ENCODE measurements around the gene LYPD6.

The LYPD6 gene

GRCh38 chr2:149422337-149422990 is 92.1 kb downstream of the LYPD6 start:
- ChIA-PET POLR2A (interaction anchor here (1.3 kb wide), 1 partner anchor 45 kb away, joined by 3 read pairs; no protein-coding TSS in a partner anchor), CTCF (interaction anchor here (1.6 kb wide), 1 partner anchor 404 kb away, joined by 3 read pairs; no protein-coding TSS in a partner anchor)
- H3K27ac ChIP-seq (ENCODE audit: extremely low read depth, low read depth, low read length): no peak overlapping the region
- H3K4me3 ChIP-seq (ENCODE audit: low read depth, low read length): no peak overlapping the region
- H3K4me1 ChIP-seq (ENCODE audit: control insufficient read depth, insufficient read depth, low read length): no peaks in the 10 kb centered on the region
- peak; percentile 68 for TF ChIP-seq KLF9 (tag by site-specific recombination; IDR thresholded peaks at IDR 0.05; ENCODE audit: low read depth)
- TF ChIP-seq ZNF146 (tag by site-specific recombination; IDR thresholded peaks at IDR 0.05): no peak
- TF ChIP-seq ZNF114 (tag by site-specific recombination; IDR thresholded peaks at IDR 0.05): no peak
- 0 out of 2 replicates have a peak, but pooled peaks have one; percentile 21 for TF ChIP-seq PRDM1 (tag by site-specific recombination; IDR thresholded peaks at IDR 0.05)
- no peak for TF ChIP-seq ZNF830 (tag by site-specific recombination; IDR thresholded peaks at IDR 0.05; ENCODE audit: low read depth)
- no peak for TF ChIP-seq BCL11A (tag by site-specific recombination; IDR thresholded peaks at IDR 0.05; ENCODE audit: low read depth)
- no peak for TF ChIP-seq ZNF266 (tag by site-specific recombination; IDR thresholded peaks at IDR 0.05; ENCODE audit: low read depth)
- TF ChIP-seq, protein P1, sequence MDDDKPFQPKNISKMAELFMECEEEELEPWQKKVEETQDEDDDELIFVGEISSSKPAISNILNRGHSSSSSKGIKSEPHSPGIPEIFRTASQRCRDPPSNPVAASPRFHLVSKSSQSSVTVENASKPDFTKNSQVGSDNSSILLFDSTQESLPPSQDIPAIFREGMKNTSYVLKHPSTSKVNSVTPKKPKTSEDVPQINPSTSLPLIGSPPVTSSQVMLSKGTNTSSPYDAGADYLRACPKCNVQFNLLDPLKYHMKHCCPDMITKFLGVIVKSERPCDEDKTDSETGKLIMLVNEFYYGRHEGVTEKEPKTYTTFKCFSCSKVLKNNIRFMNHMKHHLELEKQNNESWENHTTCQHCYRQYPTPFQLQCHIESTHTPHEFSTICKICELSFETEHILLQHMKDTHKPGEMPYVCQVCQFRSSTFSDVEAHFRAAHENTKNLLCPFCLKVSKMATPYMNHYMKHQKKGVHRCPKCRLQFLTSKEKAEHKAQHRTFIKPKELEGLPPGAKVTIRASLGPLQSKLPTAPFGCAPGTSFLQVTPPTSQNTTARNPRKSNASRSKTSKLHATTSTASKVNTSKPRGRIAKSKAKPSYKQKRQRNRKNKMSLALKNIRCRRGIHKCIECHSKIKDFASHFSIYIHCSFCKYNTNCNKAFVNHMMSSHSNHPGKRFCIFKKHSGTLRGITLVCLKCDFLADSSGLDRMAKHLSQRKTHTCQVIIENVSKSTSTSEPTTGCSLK (tag by site-specific recombination; IDR thresholded peaks at IDR 0.05): no peak
- no peak for TF ChIP-seq ZNF837 (tag by site-specific recombination; IDR thresholded peaks at IDR 0.05)
- no peak for TF ChIP-seq ZNF362 (tag by site-specific recombination; IDR thresholded peaks at IDR 0.05)
- no peak for TF ChIP-seq MEIS1 (CRISPR knock-in tag; IDR thresholded peaks at IDR 0.05; ENCODE audit: borderline replicate concordance)
- no peak for TF ChIP-seq ZNF426 (tag by site-specific recombination; IDR thresholded peaks at IDR 0.05)
- no peak for TF ChIP-seq ZNF621 (tag by site-specific recombination; IDR thresholded peaks at IDR 0.05)
- TF ChIP-seq KLF1 (tag by site-specific recombination; IDR thresholded peaks at IDR 0.05): peak; percentile 70
- TF ChIP-seq ZFP69B (tag by site-specific recombination; IDR thresholded peaks at IDR 0.05): no peak
- TF ChIP-seq ZEB2 (tag by site-specific recombination; IDR thresholded peaks at IDR 0.05): no peak
- TF ChIP-seq ZNF624 (tag by site-specific recombination; IDR thresholded peaks at IDR 0.05): no peak
- no peak for TF ChIP-seq REPIN1 (tag by site-specific recombination; IDR thresholded peaks at IDR 0.05; ENCODE audit: low read depth)
- H3K9me3 ChIP-seq (ENCODE audit: control insufficient read depth, insufficient read depth, low read depth, low read length): no peaks in the 10 kb centered on the region
- H3K36me3 ChIP-seq (ENCODE audit: control insufficient read depth in 2 of 2, insufficient read depth in 1 of 2, low read length in 2 of 2): no peaks in the 10 kb centered on the region

DNA sequence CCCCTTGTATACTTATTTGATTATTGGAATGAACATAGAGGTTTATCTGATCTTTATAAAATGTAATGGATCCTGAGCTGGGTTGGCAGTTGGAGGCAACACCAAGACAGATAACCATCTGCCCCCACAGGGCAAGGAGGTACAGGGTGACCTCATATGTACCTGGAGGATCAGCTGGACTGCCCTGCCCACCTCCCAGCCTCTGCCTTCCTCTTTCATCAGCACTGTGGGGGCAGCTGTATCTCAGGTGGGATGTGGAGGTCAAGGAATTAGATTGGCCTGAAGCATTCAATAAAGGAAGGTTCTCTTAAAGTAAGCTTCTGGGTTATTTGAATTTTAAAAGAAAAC is 92.6 kb downstream of the LYPD6 start:
- Histone ChIP-seq H3K27ac (ENCODE audit: extremely low read depth, low read depth, low read length) (no peak overlapping the region), H3K36me3 (ENCODE audit: control insufficient read depth in 2 of 2, insufficient read depth in 1 of 2, low read length in 2 of 2) (no peaks in the 10 kb centered on the region), H3K9me3 (ENCODE audit: control insufficient read depth, insufficient read depth, low read depth, low read length) (no peaks in the 10 kb centered on the region), H3K4me1 (ENCODE audit: control insufficient read depth, insufficient read depth, low read length) (no peaks in the 10 kb centered on the region), H3K4me3 (ENCODE audit: low read depth, low read length) (no peak overlapping the region)
- ChIA-PET CTCF (interaction anchor here (1.3 to 1.7 kb wide), 3 partner anchors 110 to 405 kb away, joined by 3 to 11 read pairs (median 4); no protein-coding TSS in a partner anchor), POLR2A (interaction anchor here (1.3 kb wide), 1 partner anchor 44 kb away, joined by 3 read pairs; no protein-coding TSS in a partner anchor)
- 0 out of 2 replicates have a peak, but pooled peaks have one; percentile 9 for TF ChIP-seq ZFHX2 (tag by site-specific recombination; conservative IDR thresholded peaks at IDR 0.05)
- TF ChIP-seq EGR2 (tag by site-specific recombination; IDR thresholded peaks at IDR 0.05; ENCODE audit: low read depth): peak; percentile 37; the same call in 1 of the 2 replicates
- TF ChIP-seq ZNF768 (tag by site-specific recombination; IDR thresholded peaks at IDR 0.05): no peak
- no peak for TF ChIP-seq ZNF292 (tag by site-specific recombination; IDR thresholded peaks at IDR 0.05; ENCODE audit: borderline replicate concordance, low read depth)
- TF ChIP-seq ZNF266 (tag by site-specific recombination; IDR thresholded peaks at IDR 0.05; ENCODE audit: low read depth): no peak
- TF ChIP-seq ZNF10 (tag by site-specific recombination; IDR thresholded peaks at IDR 0.05): no peak
